Gastrocnemius medialis (tissue), 4 donors: ENCODE data around the gene SULT2B1.

ENCODE experiments used
- POLR2A ChIP-seq, 2 donors: fragments of 450-650 bp; IDR thresholded peaks; one replicate each; pipeline ENCODE4 v1.6.1; 2017; ENCODE audit warnings: antibody characterized with exemption in 2 of 2, mild to moderate bottlenecking in 2 of 2, moderate library complexity in 2 of 2
- TF ChIP-seq, protein P1 (sequence below), 5 experiments: fragments of 450-650 bp in 3 of 5; fragments of 200-600 bp in 2 of 5; sonication (generic) in 2 of 5; IDR thresholded peaks in 4 of 5; conservative IDR thresholded peaks in 1 of 5; 1 replicate in 4 of 5; 2 replicates in 1 of 5; pipeline ENCODE4 v1.5.1; 2016 to 2019; ENCODE audit warnings: antibody characterized with exemption in 5 of 5, mild to moderate bottlenecking in 3 of 5, moderate library complexity in 3 of 5

DNA sequence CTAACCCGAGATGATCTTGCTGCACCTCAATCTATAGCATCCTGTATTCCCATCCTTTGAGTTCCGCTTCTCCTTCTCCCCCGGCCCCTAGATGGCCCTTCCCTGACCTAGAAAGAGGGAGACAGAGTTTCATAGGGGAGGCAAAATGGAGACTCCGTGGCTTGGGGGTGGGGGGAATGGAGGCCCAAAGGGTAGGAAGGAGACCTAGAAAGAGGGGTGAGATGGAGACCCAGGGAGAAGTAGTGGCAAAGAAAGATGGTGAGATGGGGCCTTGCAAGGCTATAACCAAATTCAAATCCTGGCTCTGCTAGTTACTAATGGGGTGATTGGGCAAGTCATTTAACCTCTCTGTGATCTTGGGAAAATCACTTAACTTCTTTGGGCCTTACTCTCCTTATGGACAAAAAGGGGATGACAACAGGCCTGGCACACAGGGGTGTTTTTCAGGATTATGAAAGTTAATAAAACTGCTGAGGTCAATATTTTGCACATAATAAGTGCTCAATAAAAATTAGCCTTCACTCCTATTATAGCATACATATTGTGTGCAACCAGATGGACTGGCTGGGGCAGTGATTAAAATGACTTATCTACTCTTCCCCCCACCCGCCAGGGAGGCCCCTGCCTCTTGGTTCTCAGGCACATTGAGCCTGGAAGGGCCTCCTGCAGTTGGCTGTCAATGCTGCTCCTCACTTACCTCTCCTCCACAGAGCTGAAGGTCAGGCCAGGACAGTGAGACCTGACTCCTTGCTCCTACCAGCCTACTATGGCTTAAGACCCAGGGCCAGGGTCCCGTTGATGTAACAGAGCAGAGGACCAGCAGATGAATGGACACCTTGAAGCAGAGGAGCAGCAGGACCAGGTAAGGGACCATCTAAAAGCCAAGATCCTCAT, 68.0 kb downstream of the SULT2B1 start:
- TF ChIP-seq, protein P1, sequence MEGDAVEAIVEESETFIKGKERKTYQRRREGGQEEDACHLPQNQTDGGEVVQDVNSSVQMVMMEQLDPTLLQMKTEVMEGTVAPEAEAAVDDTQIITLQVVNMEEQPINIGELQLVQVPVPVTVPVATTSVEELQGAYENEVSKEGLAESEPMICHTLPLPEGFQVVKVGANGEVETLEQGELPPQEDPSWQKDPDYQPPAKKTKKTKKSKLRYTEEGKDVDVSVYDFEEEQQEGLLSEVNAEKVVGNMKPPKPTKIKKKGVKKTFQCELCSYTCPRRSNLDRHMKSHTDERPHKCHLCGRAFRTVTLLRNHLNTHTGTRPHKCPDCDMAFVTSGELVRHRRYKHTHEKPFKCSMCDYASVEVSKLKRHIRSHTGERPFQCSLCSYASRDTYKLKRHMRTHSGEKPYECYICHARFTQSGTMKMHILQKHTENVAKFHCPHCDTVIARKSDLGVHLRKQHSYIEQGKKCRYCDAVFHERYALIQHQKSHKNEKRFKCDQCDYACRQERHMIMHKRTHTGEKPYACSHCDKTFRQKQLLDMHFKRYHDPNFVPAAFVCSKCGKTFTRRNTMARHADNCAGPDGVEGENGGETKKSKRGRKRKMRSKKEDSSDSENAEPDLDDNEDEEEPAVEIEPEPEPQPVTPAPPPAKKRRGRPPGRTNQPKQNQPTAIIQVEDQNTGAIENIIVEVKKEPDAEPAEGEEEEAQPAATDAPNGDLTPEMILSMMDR (IDR thresholded peaks at IDR 0.05 in 4 of 5, conservative IDR thresholded peaks at IDR 0.05 in 1 of 5), result peak in 1 of 5 experiments; percentile 11
- no peak for TF ChIP-seq POLR2A (IDR thresholded peaks at IDR 0.05)
